Activated T-cell treated with anti-CD3 and anti-CD28 coated beads, Interleukin-2, amount 50 U/mL, for 4 hours (primary cell): ENCODE data around the gene SLC16A4. TPM values are rescaled to one million over a fixed set of nuclear protein-coding genes. Genes with fewer than 3 reads are reported as not detected.

ENCODE experiments used
- ATAC-seq, 2 donors: fragments of 200-7000 bp; cut with Tn5 transposase; one replicate each; pipeline ENCODE4 v1.10.0; 2021
- DNase-seq: peaks from one replicate; pipeline ENCODE4 v3.0.0-alpha.2; 2020
- H3K27me3 Mint-ChIP-seq: one replicate; pipeline ENCODE4 v1.8.0; 2021; ENCODE audit warnings: low read depth, mixed read lengths
- H3K36me3 Mint-ChIP-seq: one replicate; pipeline ENCODE4 v1.8.0; 2022; ENCODE audit warnings: mixed read lengths; ENCODE audit not compliant: insufficient read depth
- H3K4me1 Mint-ChIP-seq: one replicate; pipeline ENCODE4 v1.8.0; 2021; ENCODE audit warnings: low read depth, mixed read lengths
- H3K4me3 Mint-ChIP-seq: one replicate; pipeline ENCODE4 v1.8.0; 2021; ENCODE audit warnings: mild to moderate bottlenecking, moderate library complexity, mixed read lengths
- H3K9me3 Mint-ChIP-seq: one replicate; pipeline ENCODE4 v1.8.0; 2021; ENCODE audit warnings: mixed read lengths
- total RNA-seq, 3 donors: library from RNA; stranded (reverse); gene quantifications; one replicate each; pipeline ENCODE4 v1.2.1, GENCODE V29; 2021

The SLC16A4 gene
- total RNA-seq, 3 donors from 2014 or later: 0.11 to 0.40 (median 0.28) TPM

DNA sequence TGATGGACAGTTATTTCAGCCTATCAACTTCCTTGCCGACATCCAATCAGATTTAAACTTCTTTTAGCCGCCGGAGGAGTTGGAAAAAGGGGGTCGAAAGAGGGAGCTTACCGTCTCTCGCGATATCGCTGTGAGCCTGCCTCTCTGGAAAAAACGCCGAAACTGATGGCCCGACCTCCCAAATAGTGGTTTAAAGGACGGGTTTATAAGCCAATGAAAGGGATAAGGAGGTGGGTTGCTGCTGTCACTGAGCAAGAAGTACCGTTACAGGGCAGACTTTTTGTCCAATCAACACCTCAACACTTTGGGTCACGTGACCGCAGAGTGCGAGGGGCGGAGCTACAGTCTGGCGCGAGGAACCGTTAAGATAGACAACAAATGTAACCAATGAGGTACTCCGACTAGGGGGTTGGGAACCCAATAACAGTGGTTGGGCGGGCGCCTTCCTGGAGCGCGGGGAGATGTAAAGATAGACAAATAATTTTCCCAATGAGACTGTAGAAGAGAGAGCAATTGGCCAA lies 51.9 kb downstream of the SLC16A4 start, which contains the start of gene RBM15:
RBM15 (plus strand) TSS at position 492 of the 521 bp plus-strand sequence; CDS start at position 521, 29 bp downstream.
- H3K4me3 Mint-ChIP-seq: no peak within 1 kb of the TSS
- no peaks in the 10 kb centered on the region for H3K27me3 Mint-ChIP-seq
- H3K4me1 Mint-ChIP-seq: peaks cover 58% of the 10 kb centered on the region

DNA sequence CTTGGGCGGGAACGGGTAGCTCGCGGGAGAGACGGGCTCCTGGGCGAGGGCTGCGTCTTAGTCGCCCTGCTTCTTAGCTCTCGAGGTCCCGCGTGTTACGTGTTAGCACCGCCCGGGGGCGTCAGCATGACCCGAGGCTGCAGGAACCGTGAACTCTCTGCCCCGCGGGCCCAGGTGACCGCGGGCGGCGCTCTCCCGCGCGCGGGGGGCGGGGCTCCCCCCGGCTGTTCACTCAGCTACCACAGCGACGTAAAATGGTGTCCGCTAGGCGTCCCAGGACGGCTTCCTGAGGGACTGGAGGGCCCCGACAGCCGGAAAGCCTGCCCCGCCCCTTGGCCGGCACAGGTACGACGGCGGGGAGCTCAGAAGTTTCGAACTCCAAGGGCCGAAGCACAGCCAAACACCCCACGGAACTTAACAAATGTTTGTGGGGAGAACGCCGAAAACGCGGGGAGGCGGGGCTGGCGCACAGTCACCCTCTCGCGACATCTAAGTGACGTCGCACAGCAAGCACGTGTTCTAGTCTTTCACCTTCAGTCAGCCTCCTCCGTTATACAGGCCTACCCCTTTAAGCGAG lies 52.4 kb downstream of the SLC16A4 start:
- peaks cover 53% of the 10 kb centered on the region for H3K4me1 Mint-ChIP-seq
- peaks cover 36% of the 10 kb centered on the region for H3K36me3 Mint-ChIP-seq
- DNase-seq: peak; percentile 94
- no peaks in the 10 kb centered on the region for H3K9me3 Mint-ChIP-seq
- ATAC-seq: peak; percentile 73 to 74
- H3K4me3 Mint-ChIP-seq: no peak overlapping the region
- no peaks in the 10 kb centered on the region for H3K27me3 Mint-ChIP-seq

More for the DNA sequence above, 51.9 kb downstream of the SLC16A4 start, which contains the start of gene RBM15:
- H3K36me3 Mint-ChIP-seq: peaks cover 40% of the 10 kb centered on the region
- DNase-seq: peak; percentile 96
- no peaks in the 10 kb centered on the region for H3K9me3 Mint-ChIP-seq
- peak; percentile 74 to 75 for ATAC-seq

DNA sequence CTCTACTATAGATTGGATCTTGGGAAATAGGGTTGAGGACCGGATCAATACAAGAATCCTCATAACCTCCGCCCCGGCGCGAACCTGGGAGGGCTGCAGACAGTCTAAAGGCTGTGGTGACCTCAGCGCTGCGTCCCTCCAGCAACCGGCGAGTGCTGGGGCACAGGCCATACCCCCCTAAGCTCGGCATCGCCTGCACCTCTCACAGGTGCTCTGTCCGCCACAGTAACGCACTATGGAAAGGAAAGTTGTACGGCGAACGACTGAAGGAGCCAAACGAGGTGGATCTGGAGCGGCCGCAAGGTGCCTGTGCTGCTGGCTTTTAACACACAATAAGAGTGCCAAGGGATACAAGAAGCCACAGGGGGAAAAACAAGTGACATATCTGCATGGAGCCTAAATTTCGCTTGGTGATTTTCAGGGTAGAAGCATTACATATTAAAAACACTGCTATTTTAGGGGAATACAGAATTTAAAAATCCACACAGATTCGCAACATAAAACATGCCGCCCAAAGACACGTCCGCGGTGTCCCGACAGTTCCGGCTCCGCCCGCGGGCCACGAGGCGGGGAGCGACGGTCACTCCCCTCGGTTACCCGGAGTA lies 53.0 kb downstream of the SLC16A4 start:
- Mint-ChIP-seq H3K36me3 (peaks cover 30% of the 10 kb centered on the region), H3K4me1 (peaks cover 47% of the 10 kb centered on the region)

DNA sequence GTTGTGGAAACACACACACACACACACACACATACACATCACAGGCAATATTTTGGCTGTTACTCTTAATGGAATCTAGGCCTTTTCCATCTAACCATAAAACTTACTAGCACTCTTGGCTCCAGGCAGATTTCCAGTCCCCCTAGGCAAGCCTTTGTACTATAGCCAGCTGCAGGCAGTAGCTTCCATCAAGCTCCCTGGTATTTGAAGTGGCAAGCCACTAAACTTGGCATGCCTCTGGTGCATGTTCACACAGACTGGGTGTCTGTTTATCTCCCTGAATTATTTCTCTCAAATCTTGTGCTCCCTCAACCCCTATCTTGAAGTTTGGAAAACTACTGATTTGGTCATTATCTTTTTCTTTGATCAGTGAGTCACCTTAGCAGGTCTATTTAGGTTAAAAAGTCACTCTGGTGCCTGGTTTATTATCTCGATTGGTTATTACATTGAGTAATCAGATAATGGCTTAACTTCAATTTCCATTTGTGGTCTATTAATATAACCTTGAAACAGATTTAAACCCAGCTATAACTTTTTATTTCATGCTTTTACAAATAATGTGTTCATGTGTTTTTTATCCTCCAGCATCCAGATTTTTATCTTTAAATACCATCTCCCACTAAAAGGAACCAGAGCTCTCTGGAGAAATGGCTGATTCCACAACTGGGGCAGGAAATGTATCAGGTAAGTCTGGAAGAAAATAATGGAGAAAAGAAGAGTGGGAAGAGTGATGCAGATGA lies 54.4 kb downstream of the SLC16A4 start:
- no peak for ATAC-seq
- Mint-ChIP-seq H3K4me3 (peak overlapping the region; percentile 61), H3K36me3 (peaks cover 19% of the 10 kb centered on the region), H3K9me3 (no peaks in the 10 kb centered on the region), H3K27me3 (no peaks in the 10 kb centered on the region), H3K4me1 (peaks cover 33% of the 10 kb centered on the region)
- DNase-seq: no peak

More for the DNA sequence above, 53.0 kb downstream of the SLC16A4 start:
- DNase-seq (peak; percentile 21), ATAC-seq (no peak)
- Mint-ChIP-seq H3K9me3 (no peaks in the 10 kb centered on the region), H3K4me3 (no peak overlapping the region), H3K27me3 (no peaks in the 10 kb centered on the region)

DNA sequence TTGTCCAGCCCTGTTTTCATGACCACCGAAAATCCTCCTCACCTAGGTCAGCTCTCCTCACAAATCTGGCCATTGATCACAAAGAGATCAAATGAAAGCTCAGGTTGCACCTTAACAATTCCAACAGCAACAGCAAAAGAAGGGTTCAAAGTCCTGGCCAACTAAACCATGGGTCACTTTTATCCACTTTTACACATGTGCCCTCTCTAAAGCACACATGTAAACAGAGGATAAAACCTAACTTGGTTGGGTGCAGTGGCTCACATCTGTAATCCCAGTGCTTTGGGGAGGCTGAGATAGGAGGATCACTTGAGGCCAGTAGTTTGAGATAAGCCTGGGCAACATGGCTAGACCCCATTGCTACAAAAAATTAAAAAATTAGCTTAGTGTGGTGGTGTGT lies 55.6 kb downstream of the SLC16A4 start:
- no peak for ATAC-seq
- no peaks in the 10 kb centered on the region for H3K9me3 Mint-ChIP-seq
- H3K27me3 Mint-ChIP-seq: no peaks in the 10 kb centered on the region
- H3K4me1 Mint-ChIP-seq: peaks cover 21% of the 10 kb centered on the region
- no peak overlapping the region for H3K4me3 Mint-ChIP-seq
- peaks cover 8% of the 10 kb centered on the region for H3K36me3 Mint-ChIP-seq
- no peak for DNase-seq

DNA sequence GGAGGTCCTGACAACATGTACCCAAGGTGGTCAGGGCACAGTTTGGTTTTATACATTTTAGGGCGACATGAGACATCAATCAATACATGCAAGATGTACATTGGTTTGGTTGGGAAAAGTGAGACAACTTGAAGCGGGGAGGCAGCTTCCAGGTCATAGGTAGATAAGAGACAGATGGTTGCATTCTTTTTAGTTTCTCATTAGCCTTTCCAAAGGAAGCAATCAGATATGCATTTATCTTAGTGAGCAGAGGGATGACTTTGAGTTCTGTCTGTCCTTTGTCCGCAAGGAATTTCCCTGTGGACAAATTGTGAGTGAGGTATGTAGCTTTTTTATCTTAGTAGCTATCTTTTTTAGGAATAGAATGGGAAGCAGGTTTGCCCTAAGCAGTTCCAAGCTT lies 62.1 kb downstream of the SLC16A4 start:
- Mint-ChIP-seq H3K36me3 (peaks cover 3% of the 10 kb centered on the region), H3K9me3 (no peaks in the 10 kb centered on the region), H3K27me3 (no peaks in the 10 kb centered on the region), H3K4me1 (no peaks in the 10 kb centered on the region), H3K4me3 (no peak overlapping the region)
- DNase-seq (no peak), ATAC-seq (no peak)

DNA sequence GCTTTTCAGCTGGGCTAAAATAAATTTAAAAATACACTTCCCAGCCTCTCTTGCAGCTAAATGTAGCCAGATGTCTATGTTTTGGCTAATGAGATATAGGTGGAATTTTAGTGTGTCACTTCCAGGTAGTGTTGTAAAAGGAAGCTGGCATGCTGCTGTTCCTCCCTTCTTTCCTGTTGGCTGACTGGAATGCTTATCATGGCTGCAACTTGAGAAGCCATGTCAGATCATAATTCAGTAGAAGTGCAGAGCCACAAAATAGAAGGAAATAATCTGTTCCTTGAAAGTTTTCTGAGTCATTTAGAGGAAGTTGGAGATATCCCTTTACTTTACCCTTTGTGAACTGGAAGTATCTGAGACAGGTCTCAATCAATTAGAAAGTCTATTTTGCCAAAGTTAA lies 62.6 kb downstream of the SLC16A4 start:
- Mint-ChIP-seq H3K27me3 (no peaks in the 10 kb centered on the region), H3K4me1 (no peaks in the 10 kb centered on the region), H3K4me3 (no peak overlapping the region), H3K36me3 (peaks cover 3% of the 10 kb centered on the region), H3K9me3 (no peaks in the 10 kb centered on the region)
- ATAC-seq (no peak), DNase-seq (no peak)

DNA sequence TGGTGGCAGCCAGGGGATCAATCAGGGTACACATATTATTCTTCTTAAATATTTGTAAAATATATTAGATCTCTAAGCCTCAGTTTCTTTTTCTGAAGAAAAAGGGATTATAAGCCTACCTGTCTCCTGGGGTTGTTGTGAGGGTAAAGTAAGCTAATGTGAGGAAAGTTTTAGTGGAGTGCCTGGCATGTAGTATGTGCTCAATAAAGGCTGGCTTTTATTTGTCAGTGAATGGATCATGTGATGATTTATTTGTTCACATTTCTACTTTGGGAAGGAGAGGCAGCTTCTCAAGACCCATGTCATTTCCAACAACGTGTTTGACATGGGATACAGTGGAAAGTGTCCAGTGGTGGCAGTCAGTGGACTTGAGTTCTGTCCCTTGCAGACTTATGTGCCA lies 64.0 kb downstream of the SLC16A4 start:
- peaks cover 3% of the 10 kb centered on the region for H3K36me3 Mint-ChIP-seq
- H3K4me3 Mint-ChIP-seq: no peak overlapping the region
- no peak for ATAC-seq
- no peaks in the 10 kb centered on the region for H3K9me3 Mint-ChIP-seq
- H3K27me3 Mint-ChIP-seq: no peaks in the 10 kb centered on the region
- no peaks in the 10 kb centered on the region for H3K4me1 Mint-ChIP-seq
- DNase-seq: no peak

DNA sequence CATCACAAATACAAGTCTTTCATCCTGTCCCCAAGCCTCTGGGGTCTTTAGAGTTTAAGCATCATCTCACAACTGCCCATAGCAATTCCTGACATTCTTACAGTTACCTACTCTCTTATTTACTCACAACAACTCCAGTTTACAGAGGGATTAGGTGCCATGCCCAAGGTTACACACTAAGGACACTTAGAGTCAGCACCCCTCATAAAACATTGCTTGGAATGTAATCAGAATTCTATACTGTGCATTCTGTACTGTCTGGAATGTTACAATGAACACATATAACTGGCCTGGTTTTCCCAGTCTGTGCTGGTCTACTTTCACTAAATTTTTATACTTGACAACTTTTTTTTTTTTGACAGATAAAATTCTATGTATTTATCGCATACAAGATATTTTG lies 66.2 kb downstream of the SLC16A4 start:
- Mint-ChIP-seq H3K36me3 (no peaks in the 10 kb centered on the region), H3K4me3 (no peak overlapping the region), H3K9me3 (no peaks in the 10 kb centered on the region), H3K27me3 (no peaks in the 10 kb centered on the region), H3K4me1 (no peaks in the 10 kb centered on the region)
- ATAC-seq: no peak
- DNase-seq: no peak

DNA sequence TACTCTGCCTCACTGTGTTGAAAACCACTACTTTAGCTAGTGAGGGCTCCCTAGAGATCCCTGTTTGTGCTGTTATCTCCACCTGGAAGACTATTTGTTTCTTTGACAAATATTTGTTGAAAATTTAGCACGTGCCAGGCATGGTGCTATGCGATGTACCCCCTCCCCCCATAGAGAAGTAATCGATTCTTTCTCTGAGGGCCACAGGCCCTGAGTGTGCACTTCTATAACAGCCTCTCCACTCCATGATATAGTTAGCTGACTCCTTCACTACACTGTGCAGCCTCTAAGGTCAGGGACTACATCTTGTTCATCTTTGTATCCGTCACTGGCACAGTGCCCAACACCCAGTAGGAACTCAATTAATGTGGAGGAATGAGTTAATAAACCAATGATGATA lies 69.0 kb downstream of the SLC16A4 start:
- H3K4me3 Mint-ChIP-seq: no peak overlapping the region
- ATAC-seq (no peak), DNase-seq (no peak)
- no peaks in the 10 kb centered on the region for H3K9me3 Mint-ChIP-seq
- H3K36me3 Mint-ChIP-seq: no peaks in the 10 kb centered on the region
- no peaks in the 10 kb centered on the region for H3K4me1 Mint-ChIP-seq
- no peaks in the 10 kb centered on the region for H3K27me3 Mint-ChIP-seq

DNA sequence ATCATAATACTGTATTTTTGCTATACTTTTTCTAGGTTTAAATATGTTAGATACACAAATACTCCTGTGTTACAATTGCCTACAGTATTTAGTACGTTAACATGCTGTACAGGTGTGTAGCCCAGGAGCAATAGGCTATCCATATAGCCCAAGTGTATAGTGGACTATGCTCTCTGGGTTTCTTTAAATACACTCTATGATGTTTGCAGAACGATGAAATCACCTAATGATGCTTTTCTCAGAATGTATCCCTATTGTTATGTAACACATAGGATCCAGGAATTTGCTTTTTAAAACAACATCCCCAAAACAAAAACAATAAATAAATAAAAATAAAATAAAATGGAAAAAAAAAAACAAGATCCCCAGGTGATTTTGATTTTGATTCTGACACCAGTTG lies 69.8 kb downstream of the SLC16A4 start:
- no peaks in the 10 kb centered on the region for H3K9me3 Mint-ChIP-seq
- ATAC-seq: no peak
- no peak overlapping the region for H3K4me3 Mint-ChIP-seq

DNA sequence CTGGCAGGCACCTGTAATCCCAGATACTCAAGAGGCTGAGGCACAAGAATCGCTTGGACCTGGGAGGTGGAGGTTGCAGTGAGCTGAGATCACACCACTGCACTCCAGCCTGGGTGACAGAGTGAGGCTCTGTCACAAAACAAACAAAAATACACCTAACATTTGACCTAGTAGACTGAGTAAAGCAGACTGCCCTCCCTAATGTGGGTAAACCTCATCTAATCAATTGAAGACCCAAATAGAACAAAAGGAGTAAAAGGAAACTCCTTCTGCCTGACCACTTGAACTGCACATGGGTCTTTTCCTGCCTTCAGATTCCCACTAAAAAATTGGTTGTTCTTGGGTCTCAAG lies 70.7 kb downstream of the SLC16A4 start:
- Mint-ChIP-seq H3K36me3 (no peaks in the 10 kb centered on the region), H3K27me3 (no peaks in the 10 kb centered on the region), H3K4me3 (no peak overlapping the region), H3K9me3 (no peaks in the 10 kb centered on the region), H3K4me1 (no peaks in the 10 kb centered on the region)
- ATAC-seq (no peak), DNase-seq (no peak)

More for the DNA sequence above, 69.8 kb downstream of the SLC16A4 start:
- no peak for DNase-seq
- no peaks in the 10 kb centered on the region for H3K36me3 Mint-ChIP-seq
- H3K27me3 Mint-ChIP-seq: no peaks in the 10 kb centered on the region
- H3K4me1 Mint-ChIP-seq: no peaks in the 10 kb centered on the region

DNA sequence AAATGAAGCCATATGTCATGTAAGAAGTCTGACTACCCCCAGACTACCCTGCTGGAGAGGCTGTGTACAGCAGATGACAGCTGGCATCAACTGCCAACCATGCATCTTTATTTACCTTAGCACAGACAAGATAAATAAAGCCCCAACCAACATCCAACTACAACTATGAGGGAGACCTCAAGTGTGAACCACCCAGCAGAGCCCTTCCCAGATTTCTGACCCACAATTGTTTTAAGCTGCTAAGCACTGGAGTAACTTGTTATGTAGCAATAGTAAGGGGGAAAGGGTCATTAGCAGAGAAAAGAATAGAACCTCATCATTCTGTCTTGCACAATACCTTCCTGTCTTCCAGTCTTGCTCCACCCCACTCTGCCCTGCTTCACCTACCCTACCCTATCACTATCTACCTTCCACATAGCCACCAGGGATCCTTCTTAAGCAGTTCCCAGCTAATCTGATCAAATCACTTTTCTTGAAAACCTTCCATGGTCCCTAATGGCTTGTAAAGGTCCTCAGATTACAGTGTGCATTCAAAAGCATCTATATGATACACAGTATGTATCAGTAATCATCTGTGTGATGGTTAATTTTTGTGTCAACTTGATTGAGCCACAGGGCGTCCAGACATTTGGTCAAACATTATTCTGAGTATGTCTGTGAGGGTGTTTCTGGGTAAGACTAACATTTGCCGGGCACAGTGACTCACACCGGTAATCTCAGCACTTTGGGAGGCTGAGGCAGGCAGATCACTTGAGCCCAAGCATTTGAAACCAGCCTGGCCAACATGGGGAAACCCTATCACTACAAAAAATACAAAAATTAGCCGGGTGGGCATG lies 71.3 kb downstream of the SLC16A4 start:
- H3K9me3 Mint-ChIP-seq: no peaks in the 10 kb centered on the region
- no peak for DNase-seq
- H3K4me1 Mint-ChIP-seq: no peaks in the 10 kb centered on the region
- ATAC-seq: no peak
- no peaks in the 10 kb centered on the region for H3K27me3 Mint-ChIP-seq
- H3K36me3 Mint-ChIP-seq: no peaks in the 10 kb centered on the region
- H3K4me3 Mint-ChIP-seq: no peak overlapping the region

DNA sequence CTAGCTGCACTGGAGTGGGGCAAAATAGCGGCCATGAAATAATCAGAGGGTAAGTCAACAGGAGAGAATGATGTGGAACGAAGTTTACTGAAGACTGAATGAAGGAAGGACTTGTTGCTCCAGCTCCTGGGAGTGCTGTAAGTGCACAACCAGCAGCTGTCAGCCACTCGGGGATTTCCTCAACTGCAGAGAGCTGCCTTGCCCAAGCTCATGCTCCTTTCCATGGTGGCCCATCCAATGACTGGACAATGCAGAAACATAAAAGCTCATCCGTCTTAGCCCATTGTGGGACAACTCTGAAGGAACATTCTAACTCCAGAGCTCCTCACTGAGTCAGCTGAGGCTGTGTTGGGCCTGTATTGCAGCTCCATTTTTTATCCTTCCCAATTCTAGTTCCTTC lies 72.8 kb downstream of the SLC16A4 start:
- Mint-ChIP-seq H3K4me1 (no peaks in the 10 kb centered on the region), H3K36me3 (no peaks in the 10 kb centered on the region), H3K27me3 (no peaks in the 10 kb centered on the region), H3K9me3 (no peaks in the 10 kb centered on the region), H3K4me3 (no peak overlapping the region)
- no peak for DNase-seq
- no peak for ATAC-seq
